ENCODE data around the gene NUBP2.

GRCh38 chr16:1760911-1761310 is 21.8 kb upstream of the NUBP2 start:
- TF ChIP-seq, protein P1, sequence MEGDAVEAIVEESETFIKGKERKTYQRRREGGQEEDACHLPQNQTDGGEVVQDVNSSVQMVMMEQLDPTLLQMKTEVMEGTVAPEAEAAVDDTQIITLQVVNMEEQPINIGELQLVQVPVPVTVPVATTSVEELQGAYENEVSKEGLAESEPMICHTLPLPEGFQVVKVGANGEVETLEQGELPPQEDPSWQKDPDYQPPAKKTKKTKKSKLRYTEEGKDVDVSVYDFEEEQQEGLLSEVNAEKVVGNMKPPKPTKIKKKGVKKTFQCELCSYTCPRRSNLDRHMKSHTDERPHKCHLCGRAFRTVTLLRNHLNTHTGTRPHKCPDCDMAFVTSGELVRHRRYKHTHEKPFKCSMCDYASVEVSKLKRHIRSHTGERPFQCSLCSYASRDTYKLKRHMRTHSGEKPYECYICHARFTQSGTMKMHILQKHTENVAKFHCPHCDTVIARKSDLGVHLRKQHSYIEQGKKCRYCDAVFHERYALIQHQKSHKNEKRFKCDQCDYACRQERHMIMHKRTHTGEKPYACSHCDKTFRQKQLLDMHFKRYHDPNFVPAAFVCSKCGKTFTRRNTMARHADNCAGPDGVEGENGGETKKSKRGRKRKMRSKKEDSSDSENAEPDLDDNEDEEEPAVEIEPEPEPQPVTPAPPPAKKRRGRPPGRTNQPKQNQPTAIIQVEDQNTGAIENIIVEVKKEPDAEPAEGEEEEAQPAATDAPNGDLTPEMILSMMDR (IDR thresholded peaks at IDR 0.05), result no peak
- TF ChIP-seq POLR2A (IDR thresholded peaks at IDR 0.05), result no peak
- TF ChIP-seq POLR2AphosphoS5 (IDR thresholded peaks at IDR 0.05), result no peak

Measured in transverse colon (tissue), 4 donors.